Upper lobe of left lung (tissue), 6 donors: Measurements from ENCODE around the gene MEF2C. TPM values are rescaled to one million over a fixed set of nuclear protein-coding genes. Genes with fewer than 3 reads are reported as not detected.

Experiments
- ATAC-seq, 2 donors: fragments of 200-7000 bp; cut with Tn5 transposase; one replicate each; pipeline ENCODE4 v1.9.1; 2022; ENCODE audit warnings: mild to moderate bottlenecking in 2 of 2, moderate library complexity in 2 of 2; ENCODE audit not compliant: low FRiP score in 2 of 2
- DNase-seq, 2 donors: peaks; one replicate each; pipeline ENCODE4 v3.0.0-alpha.2; 2019 to 2020
- H3K27ac ChIP-seq, 4 donors: fragments of 200-600 bp; sonication (generic); one replicate each; pipeline ENCODE4 v1.5.1; 2016 to 2019
- H3K27me3 ChIP-seq, 4 donors: fragments of 200-600 bp; sonication (generic); one replicate each; pipeline ENCODE4 v1.5.1; 2017 to 2019
- H3K36me3 ChIP-seq, 4 donors: fragments of 200-600 bp; sonication (generic); one replicate each; pipeline ENCODE4 v1.5.1; 2016 to 2019
- H3K4me1 ChIP-seq, 4 donors: fragments of 200-600 bp; sonication (generic); one replicate each; pipeline ENCODE4 v1.5.1; 2018 to 2019
- H3K4me3 ChIP-seq, 4 donors: fragments of 200-600 bp; sonication (generic); one replicate each; pipeline ENCODE4 v1.5.1; 2017 to 2019; ENCODE audit warnings: mild to moderate bottlenecking in 2 of 4, moderate library complexity in 1 of 4
- H3K9me3 ChIP-seq, 4 donors: fragments of 200-600 bp; sonication (generic); one replicate each; pipeline ENCODE4 v1.5.1; 2018 to 2019
- CTCF ChIP-seq, 6 experiments: fragments of 450-650 bp in 4 of 6; fragments of 200-600 bp in 2 of 6; sonication (generic) in 2 of 6; IDR thresholded peaks; one replicate each; pipeline ENCODE4 v1.5.1; 2016 to 2019; ENCODE audit warnings: antibody characterized with exemption in 6 of 6
- EP300 ChIP-seq, 4 donors: sonication (generic); formaldehyde crosslinking; IDR thresholded peaks; one replicate each; pipeline ENCODE4 v1.5.1; 2017; ENCODE audit warnings: antibody characterized with exemption in 4 of 4, control low read depth in 2 of 4
- POLR2A ChIP-seq, 4 donors: fragments of 450-650 bp; IDR thresholded peaks; one replicate each; pipeline ENCODE4 v1.5.1; 2016 to 2017; ENCODE audit warnings: antibody characterized with exemption in 4 of 4, mild to moderate bottlenecking in 2 of 4
- POLR2AphosphoS5 ChIP-seq, 2 donors: sonication (generic); formaldehyde crosslinking; IDR thresholded peaks; one replicate each; pipeline ENCODE4 v1.5.1; 2017; ENCODE audit warnings: antibody characterized with exemption in 2 of 2
- WGBS, 2 donors: methylation state at CpG; one replicate each; pipeline ENCODE4 v1.1.5; 2017 to 2018; 5-methylcytosine and 5-hydroxymethylcytosine counted together
- total RNA-seq, 6 donors: library from RNA; depleted of rRNA in 4 of 6; stranded (reverse); fragments of >200 nt in 4 of 6; gene quantifications; one replicate each; pipeline versions ENCODE4 v1.1.0 to v1.2.1, GENCODE V29; 2016 to 2021
- donor health status: DM: no; HTN: no; CAD: no; lungs with moderate emphysema.
- donor health status: DM: no; HTN: yes; CAD: no; lungs with severe emphysema.

MEF2C gene
- total RNA-seq, 6 donors from 2014 or later, result 20.5 to 46.2 (median 35.8) TPM

- TF ChIP-seq EP300 (IDR thresholded peaks at IDR 0.05) (no peak), CTCF (IDR thresholded peaks at IDR 0.05) (no peak), POLR2AphosphoS5 (IDR thresholded peaks at IDR 0.05) (no peak), POLR2A (IDR thresholded peaks at IDR 0.05) (no peak)
- Histone ChIP-seq H3K27ac (no peak overlapping the region), H3K36me3 (no peaks in the 10 kb centered on the region), H3K4me3 (no peak overlapping the region), H3K27me3 (peaks cover 0 to 85% (median 47%) of the 10 kb centered on the region in 4 donors), H3K9me3 (no peaks in the 10 kb centered on the region), H3K4me1 (peaks cover 31 to 32% (median 31%) of the 10 kb centered on the region in 4 donors)
- ATAC-seq, result no peak
- no peak for DNase-seq
- WGBS, 2 donors, result 11 to 14% methylated on average over 4 of the region's 4 CpGs
Observed at GRCh38 chr5:88677376-88677895, 205.5 kb downstream of the MEF2C start.

- H3K27me3 ChIP-seq, result peaks cover 0 to 88% (median 48%) of the 10 kb centered on the region in 4 donors
Observed at GRCh38 chr5:88676637-88677375, 206.2 kb downstream of the MEF2C start.

GRCh38 chr5:88675708-88676636 is 207.0 kb downstream of the MEF2C start:
- 4 to 5% methylated on average over 47 to 54 of the region's 54 CpGs for WGBS, 2 donors
- Histone ChIP-seq H3K4me3 (peak overlapping the region; percentile 9 to 50 (median 34)), H3K4me1 (peaks cover 31 to 32% (median 31%) of the 10 kb centered on the region in 4 donors)

More at GRCh38 chr5:88676637-88677375, 206.2 kb downstream of the MEF2C start:
- H3K9me3 ChIP-seq, result no peaks in the 10 kb centered on the region
- TF ChIP-seq EP300 (IDR thresholded peaks at IDR 0.05) (no peak), POLR2AphosphoS5 (IDR thresholded peaks at IDR 0.05) (no peak), POLR2A (IDR thresholded peaks at IDR 0.05) (no peak), CTCF (IDR thresholded peaks at IDR 0.05) (no peak)
- no peak for DNase-seq
- WGBS, 2 donors, result 26 to 30% methylated on average over 8 of the region's 8 CpGs
- H3K4me3 ChIP-seq, result no peak overlapping the region
- no peak overlapping the region for H3K27ac ChIP-seq
- H3K4me1 ChIP-seq, result peaks cover 31 to 32% (median 31%) of the 10 kb centered on the region in 4 donors
- ATAC-seq, result no peak
- no peaks in the 10 kb centered on the region for H3K36me3 ChIP-seq

GRCh38 chr5:88675168-88675707 is 207.7 kb downstream of the MEF2C start:
- Histone ChIP-seq H3K27me3 (peaks cover 0 to 84% (median 43%) of the 10 kb centered on the region in 4 donors), H3K4me3 (peak overlapping the region in 3 of 4 donors; percentile 26 to 50 (median 42)), H3K27ac (no peak overlapping the region), H3K36me3 (no peaks in the 10 kb centered on the region), H3K9me3 (no peaks in the 10 kb centered on the region), H3K4me1 (peaks cover 24 to 26% (median 25%) of the 10 kb centered on the region in 4 donors)
- 11 to 13% methylated on average over 12 to 19 of the region's 19 CpGs for WGBS, 2 donors
- TF ChIP-seq CTCF (IDR thresholded peaks at IDR 0.05), result no peak
- no peak for TF ChIP-seq POLR2AphosphoS5 (IDR thresholded peaks at IDR 0.05)
- TF ChIP-seq EP300 (IDR thresholded peaks at IDR 0.05), result no peak
- no peak for TF ChIP-seq POLR2A (IDR thresholded peaks at IDR 0.05)
- peak in 1 of 2 donors; percentile 27 for ATAC-seq
- DNase-seq, result no peak

More at GRCh38 chr5:88675708-88676636, 207.0 kb downstream of the MEF2C start:
- TF ChIP-seq POLR2A (IDR thresholded peaks at IDR 0.05) (no peak), POLR2AphosphoS5 (IDR thresholded peaks at IDR 0.05) (no peak)
- no peaks in the 10 kb centered on the region for H3K36me3 ChIP-seq
- no peaks in the 10 kb centered on the region for H3K9me3 ChIP-seq
- H3K27ac ChIP-seq, result no peak overlapping the region
- ATAC-seq (peak in 1 of 2 donors; percentile 34), DNase-seq (peak in 1 of 2 donors; percentile 86)
- H3K27me3 ChIP-seq, result peaks cover 0 to 88% (median 46%) of the 10 kb centered on the region in 4 donors
